ENCODE data around the gene OR8B8.

DNA sequence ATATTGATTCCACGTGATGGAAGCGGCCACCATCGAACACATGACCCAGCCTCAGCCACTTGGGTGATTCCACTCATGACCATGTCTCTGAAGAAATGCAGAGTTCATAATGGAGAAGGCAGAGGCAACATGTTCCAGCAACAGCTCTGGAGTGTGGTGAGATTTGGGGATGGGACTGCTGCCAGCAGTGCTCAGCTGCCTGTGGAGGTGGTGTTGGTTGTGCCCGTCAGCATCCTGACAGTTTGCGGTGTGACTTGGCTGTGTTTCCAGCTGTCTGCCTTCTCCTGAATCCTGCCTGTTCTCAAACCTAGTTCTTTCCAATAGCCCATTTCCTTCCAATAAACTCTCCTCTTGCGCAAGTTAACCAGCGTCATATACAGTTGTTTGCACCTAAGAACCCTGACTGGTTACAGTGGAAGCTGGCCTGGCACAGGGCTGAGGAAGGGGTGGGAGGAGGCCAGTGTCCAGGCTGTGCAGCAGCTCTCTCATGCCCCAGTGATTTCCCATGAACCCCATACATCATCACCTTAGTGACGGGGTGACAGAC lies 22.0 kb upstream of the OR8B8 start:
- TF ChIP-seq, protein P1, sequence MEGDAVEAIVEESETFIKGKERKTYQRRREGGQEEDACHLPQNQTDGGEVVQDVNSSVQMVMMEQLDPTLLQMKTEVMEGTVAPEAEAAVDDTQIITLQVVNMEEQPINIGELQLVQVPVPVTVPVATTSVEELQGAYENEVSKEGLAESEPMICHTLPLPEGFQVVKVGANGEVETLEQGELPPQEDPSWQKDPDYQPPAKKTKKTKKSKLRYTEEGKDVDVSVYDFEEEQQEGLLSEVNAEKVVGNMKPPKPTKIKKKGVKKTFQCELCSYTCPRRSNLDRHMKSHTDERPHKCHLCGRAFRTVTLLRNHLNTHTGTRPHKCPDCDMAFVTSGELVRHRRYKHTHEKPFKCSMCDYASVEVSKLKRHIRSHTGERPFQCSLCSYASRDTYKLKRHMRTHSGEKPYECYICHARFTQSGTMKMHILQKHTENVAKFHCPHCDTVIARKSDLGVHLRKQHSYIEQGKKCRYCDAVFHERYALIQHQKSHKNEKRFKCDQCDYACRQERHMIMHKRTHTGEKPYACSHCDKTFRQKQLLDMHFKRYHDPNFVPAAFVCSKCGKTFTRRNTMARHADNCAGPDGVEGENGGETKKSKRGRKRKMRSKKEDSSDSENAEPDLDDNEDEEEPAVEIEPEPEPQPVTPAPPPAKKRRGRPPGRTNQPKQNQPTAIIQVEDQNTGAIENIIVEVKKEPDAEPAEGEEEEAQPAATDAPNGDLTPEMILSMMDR (IDR thresholded peaks at IDR 0.05): no peak
- TF ChIP-seq POLR2A (IDR thresholded peaks at IDR 0.05): no peak
- TF ChIP-seq POLR2AphosphoS5 (IDR thresholded peaks at IDR 0.05; ENCODE audit: insufficient read depth in 1 of 2, low read depth in 1 of 2): no peak

Data from vagina (tissue), 2 donors.